ENCODE measurements around the gene ERAP2.

DNA sequence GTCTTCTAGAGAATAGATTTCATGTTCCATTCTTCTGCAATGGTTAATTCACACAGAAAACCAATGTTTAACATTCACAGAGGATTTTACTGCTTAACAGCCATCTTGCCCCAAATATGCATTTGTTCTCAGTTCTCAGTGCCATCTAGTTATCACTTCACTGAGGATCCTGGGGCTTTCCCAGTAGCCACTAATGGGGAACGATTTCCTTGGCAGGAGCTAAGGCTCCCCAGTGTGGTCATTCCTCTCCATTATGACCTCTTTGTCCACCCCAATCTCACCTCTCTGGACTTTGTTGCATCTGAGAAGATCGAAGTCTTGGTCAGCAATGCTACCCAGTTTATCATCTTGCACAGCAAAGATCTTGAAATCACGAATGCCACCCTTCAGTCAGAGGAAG, 3.4 kb downstream of the ERAP2 start:
- TF ChIP-seq, protein P1, sequence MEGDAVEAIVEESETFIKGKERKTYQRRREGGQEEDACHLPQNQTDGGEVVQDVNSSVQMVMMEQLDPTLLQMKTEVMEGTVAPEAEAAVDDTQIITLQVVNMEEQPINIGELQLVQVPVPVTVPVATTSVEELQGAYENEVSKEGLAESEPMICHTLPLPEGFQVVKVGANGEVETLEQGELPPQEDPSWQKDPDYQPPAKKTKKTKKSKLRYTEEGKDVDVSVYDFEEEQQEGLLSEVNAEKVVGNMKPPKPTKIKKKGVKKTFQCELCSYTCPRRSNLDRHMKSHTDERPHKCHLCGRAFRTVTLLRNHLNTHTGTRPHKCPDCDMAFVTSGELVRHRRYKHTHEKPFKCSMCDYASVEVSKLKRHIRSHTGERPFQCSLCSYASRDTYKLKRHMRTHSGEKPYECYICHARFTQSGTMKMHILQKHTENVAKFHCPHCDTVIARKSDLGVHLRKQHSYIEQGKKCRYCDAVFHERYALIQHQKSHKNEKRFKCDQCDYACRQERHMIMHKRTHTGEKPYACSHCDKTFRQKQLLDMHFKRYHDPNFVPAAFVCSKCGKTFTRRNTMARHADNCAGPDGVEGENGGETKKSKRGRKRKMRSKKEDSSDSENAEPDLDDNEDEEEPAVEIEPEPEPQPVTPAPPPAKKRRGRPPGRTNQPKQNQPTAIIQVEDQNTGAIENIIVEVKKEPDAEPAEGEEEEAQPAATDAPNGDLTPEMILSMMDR (IDR thresholded peaks at IDR 0.05): no peak
- TF ChIP-seq EP300 (IDR thresholded peaks at IDR 0.05): no peak
- no peak for TF ChIP-seq POLR2A (IDR thresholded peaks at IDR 0.05)
- no peak for TF ChIP-seq POLR2AphosphoS5 (IDR thresholded peaks at IDR 0.05)

Data from sigmoid colon (tissue), 4 donors.